Measurements from ENCODE around the gene HTN3. TPM values are rescaled to one million over a fixed set of nuclear protein-coding genes. Genes with fewer than 3 reads are reported as not detected.

HTN3 gene
- total and polyA plus RNA-seq, 10 donors: not detected

DNA sequence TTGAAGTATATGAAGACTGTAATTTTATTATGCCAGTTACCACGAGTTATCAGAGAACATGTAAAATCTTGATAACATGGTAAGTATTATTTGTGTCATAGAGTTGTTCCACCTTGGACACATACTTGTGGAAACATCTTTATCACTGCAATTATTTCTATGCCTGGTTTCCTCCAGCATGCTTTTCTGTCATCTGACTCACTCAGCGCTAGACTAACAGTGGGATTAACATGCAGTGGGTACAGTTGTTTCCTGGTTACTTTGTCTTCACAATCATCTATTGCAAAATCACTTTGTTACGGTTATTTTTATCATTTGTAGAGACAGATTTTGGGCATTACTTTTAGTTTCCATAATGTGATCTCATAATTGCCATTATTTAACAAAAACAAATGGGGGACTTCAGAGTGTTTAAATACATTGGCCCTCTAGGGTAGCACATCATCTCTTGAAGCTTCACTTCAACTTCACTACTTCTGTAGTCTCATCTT lies 32.7 kb upstream of the HTN3 start, which contains the start of gene STATH:
Gene STATH, plus strand, starts transcription at position 441 of the 491 bp plus-strand sequence. CDS start 2,472 bp downstream, outside the sequence.
- Histone ChIP-seq H3K4me3 (no peak within 1 kb of the TSS), H3K9me3 (no peaks in the 10 kb centered on the region), H3K4me1 (no peaks in the 10 kb centered on the region), H3K27ac (no peak within 1 kb of the TSS), H3K27me3 (replicated peaks in 1 of 7) (no peaks in the 10 kb centered on the region), H3K36me3 (no peaks in the 10 kb centered on the region)
- TF ChIP-seq CTCF (IDR thresholded peaks at IDR 0.05 in 8 of 11, conservative IDR thresholded peaks at IDR 0.05 in 3 of 11): no peak
- no peak for TF ChIP-seq POLR2AphosphoS5 (IDR thresholded peaks at IDR 0.05)
- no peak for TF ChIP-seq POLR2A (IDR thresholded peaks at IDR 0.05)
- intact Hi-C loops (cut with DNase I; ENCODE audit: low total_unique reads): no loop called here
- 67 to 91% (median 74%) methylated on average over 3 of the region's 3 CpGs for WGBS, 5 donors
- DNase-seq: no peak

GRCh38 chr4:69999420-69999819 lies 28.8 kb upstream of the HTN3 start:
- no peak overlapping the region for H3K27ac ChIP-seq
- H3K27me3 ChIP-seq (replicated peaks in 1 of 7): no peaks in the 10 kb centered on the region
- DNase-seq: no peak
- WGBS, 5 donors: 76 to 90% (median 86%) methylated on average over 3 of the region's 3 CpGs
- TF ChIP-seq CTCF (IDR thresholded peaks at IDR 0.05 in 8 of 11, conservative IDR thresholded peaks at IDR 0.05 in 3 of 11): no peak
- TF ChIP-seq POLR2A (IDR thresholded peaks at IDR 0.05): no peak
- TF ChIP-seq POLR2AphosphoS5 (IDR thresholded peaks at IDR 0.05): no peak
- no peaks in the 10 kb centered on the region for H3K9me3 ChIP-seq
- H3K4me1 ChIP-seq: no peaks in the 10 kb centered on the region
- intact Hi-C loops (cut with DNase I; ENCODE audit: low total_unique reads): no loop called here
- H3K4me3 ChIP-seq: no peak overlapping the region
- no peaks in the 10 kb centered on the region for H3K36me3 ChIP-seq

DNA sequence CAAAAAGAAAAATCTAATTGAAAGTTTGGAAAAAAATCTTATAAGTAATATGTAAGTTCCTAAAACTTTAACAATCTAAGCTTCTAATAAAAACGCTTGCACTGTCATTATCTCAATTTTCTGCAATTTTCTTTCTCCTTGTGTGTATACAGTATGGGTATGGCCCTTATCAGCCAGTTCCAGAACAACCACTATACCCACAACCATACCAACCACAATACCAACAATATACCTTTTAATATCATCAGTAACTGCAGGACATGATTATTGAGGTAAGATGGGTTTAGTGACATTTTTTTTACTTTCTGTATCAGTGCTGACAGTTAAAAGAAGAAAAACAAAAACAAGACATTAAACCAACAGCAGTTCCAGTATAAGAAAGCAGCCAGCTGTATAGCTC lies 27.5 kb upstream of the HTN3 start:
- Histone ChIP-seq H3K4me1 (no peaks in the 10 kb centered on the region), H3K36me3 (no peaks in the 10 kb centered on the region), H3K27ac (no peak overlapping the region), H3K9me3 (no peaks in the 10 kb centered on the region), H3K4me3 (no peak overlapping the region), H3K27me3 (replicated peaks in 1 of 7) (no peaks in the 10 kb centered on the region)
- no peak for DNase-seq
- 53 to 86% (median 61%) methylated on average over 1 of the region's 1 CpG for WGBS, 5 donors
- no peak for TF ChIP-seq CTCF (IDR thresholded peaks at IDR 0.05 in 8 of 11, conservative IDR thresholded peaks at IDR 0.05 in 3 of 11)
- no peak for TF ChIP-seq POLR2A (IDR thresholded peaks at IDR 0.05)
- intact Hi-C loops (cut with DNase I; ENCODE audit: low total_unique reads): no loop called here

- intact Hi-C loops (cut with DNase I; ENCODE audit: low total_unique reads): no loop called here
- DNase-seq: no peak
- Histone ChIP-seq H3K27ac (no peak overlapping the region), H3K36me3 (no peaks in the 10 kb centered on the region), H3K4me1 (no peaks in the 10 kb centered on the region), H3K4me3 (no peak overlapping the region), H3K27me3 (replicated peaks in 1 of 7) (no peaks in the 10 kb centered on the region), H3K9me3 (no peaks in the 10 kb centered on the region)
- TF ChIP-seq CTCF (IDR thresholded peaks at IDR 0.05 in 8 of 11, conservative IDR thresholded peaks at IDR 0.05 in 3 of 11) (no peak), POLR2AphosphoS5 (IDR thresholded peaks at IDR 0.05) (no peak), POLR2A (IDR thresholded peaks at IDR 0.05) (no peak)
Measured at GRCh38 chr4:70002507-70002906, 25.8 kb upstream of the HTN3 start.
